Liver (tissue), 9 donors: ENCODE data around the gene LINGO4. TPM values are rescaled to one million over a fixed set of nuclear protein-coding genes. Genes with fewer than 3 reads are reported as not detected.

Experiments used
- DNase-seq: peaks from one replicate; pipeline ENCODE4 v3.0.0-alpha.2; 2017; ENCODE audit warnings: low spot score
- H3K27ac ChIP-seq, 2 donors: one replicate each; pipeline ENCODE4 v1.7.0; 2013; ENCODE audit warnings: inconsistent platforms in 2 of 2, low read length in 2 of 2, control low read depth in 1 of 2, low read depth in 1 of 2, mild to moderate bottlenecking in 1 of 2
- H3K27me3 ChIP-seq, 4 donors: one replicate each; pipeline versions ENCODE4 v1.6.1 to v1.7.0; 2013; ENCODE audit warnings: low read length in 3 of 4, inconsistent platforms in 1 of 4, mild to moderate bottlenecking in 1 of 4, moderate library complexity in 1 of 4; ENCODE audit not compliant: control insufficient read depth in 4 of 4, insufficient read depth in 4 of 4
- H3K36me3 ChIP-seq, 4 donors: one replicate each; pipeline versions ENCODE4 v1.6.1 to v1.7.0; 2013; ENCODE audit warnings: low read length in 3 of 4, mild to moderate bottlenecking in 3 of 4, low read depth in 1 of 4, moderate library complexity in 1 of 4; ENCODE audit not compliant: control insufficient read depth in 4 of 4, insufficient read depth in 3 of 4
- H3K4me1 ChIP-seq, 4 donors: one replicate each; pipeline versions ENCODE4 v1.6.1 to v1.7.0; 2013; ENCODE audit warnings: low read length in 3 of 4, mild to moderate bottlenecking in 3 of 4, moderate library complexity in 1 of 4; ENCODE audit not compliant: control insufficient read depth in 4 of 4, insufficient read depth in 4 of 4
- H3K4me3 ChIP-seq, 3 donors: one replicate each; pipeline versions ENCODE4 v1.6.1 to v1.7.0; 2013; ENCODE audit warnings: low read length in 3 of 3, control low read depth in 1 of 3, low read depth in 1 of 3, mild to moderate bottlenecking in 1 of 3
- H3K9ac ChIP-seq, 2 donors: one replicate each; pipeline ENCODE4 v1.7.0; 2013; ENCODE audit warnings: low read length in 2 of 2, mild to moderate bottlenecking in 2 of 2, moderate library complexity in 2 of 2, control low read depth in 1 of 2, low read depth in 1 of 2
- H3K9me3 ChIP-seq, 4 donors: one replicate each; pipeline versions ENCODE4 v1.6.1 to v1.7.0; 2013; ENCODE audit warnings: low read length in 3 of 4; ENCODE audit not compliant: control insufficient read depth in 4 of 4
- ATF3 ChIP-seq: IDR thresholded peaks from 2 replicates; pipeline ENCODE4 v1.6.1; 2016; ENCODE audit warnings: antibody characterized with exemption
- CTCF ChIP-seq: fragments of 150-350 bp; IDR thresholded peaks from 2 replicates; pipeline ENCODE4 v1.5.1; 2017; ENCODE audit warnings: improper control_type of control experiment, low read depth, low read length; ENCODE audit not compliant: missing input control
- EGR1 ChIP-seq, 2 donors: IDR thresholded peaks; 2 replicates each; pipeline ENCODE4 v1.6.1; 2016 to 2018; ENCODE audit warnings: antibody characterized with exemption in 2 of 2, low read depth in 2 of 2
- FOXA1 ChIP-seq: IDR thresholded peaks from 2 replicates; pipeline ENCODE4 v1.6.1; 2016; ENCODE audit warnings: antibody characterized with exemption
- FOXA2 ChIP-seq: IDR thresholded peaks from 2 replicates; pipeline ENCODE4 v1.6.1; 2016; ENCODE audit warnings: antibody characterized with exemption
- GABPA ChIP-seq, 2 donors: IDR thresholded peaks in 1 of 2; conservative IDR thresholded peaks in 1 of 2; 2 replicates each; pipeline ENCODE4 v1.6.1; 2016; ENCODE audit warnings: antibody characterized with exemption in 2 of 2, mild to moderate bottlenecking in 1 of 2, moderate library complexity in 1 of 2
- HNF4A ChIP-seq, 2 donors: conservative IDR thresholded peaks; 2 replicates each; pipeline ENCODE4 v1.6.1; 2016; ENCODE audit warnings: antibody characterized with exemption in 2 of 2, mild to moderate bottlenecking in 2 of 2
- HNF4G ChIP-seq: IDR thresholded peaks from 2 replicates; pipeline ENCODE4 v1.6.1; 2016; ENCODE audit warnings: antibody characterized with exemption
- JUND ChIP-seq, 2 donors: IDR thresholded peaks; 2 replicates each; pipeline ENCODE4 v1.6.1; 2016; ENCODE audit warnings: antibody characterized with exemption in 2 of 2
- NR2F2 ChIP-seq: IDR thresholded peaks from 2 replicates; pipeline ENCODE4 v1.6.1; 2016; ENCODE audit warnings: antibody characterized with exemption
- RAD21 ChIP-seq, 2 donors: IDR thresholded peaks; 2 replicates each; pipeline ENCODE4 v1.6.1; 2016; ENCODE audit warnings: antibody characterized with exemption in 2 of 2, mild to moderate bottlenecking in 2 of 2
- REST ChIP-seq: IDR thresholded peaks from 2 replicates; pipeline ENCODE4 v1.6.1; 2016; ENCODE audit warnings: antibody characterized with exemption, mild to moderate bottlenecking
- RXRA ChIP-seq, 2 donors: IDR thresholded peaks; 2 replicates each; pipeline ENCODE4 v1.6.1; 2017 to 2018; ENCODE audit warnings: antibody characterized with exemption in 2 of 2, mild to moderate bottlenecking in 1 of 2
- SP1 ChIP-seq: IDR thresholded peaks from 2 replicates; pipeline ENCODE4 v1.6.1; 2018; ENCODE audit warnings: antibody characterized with exemption, mild to moderate bottlenecking
- TAF1 ChIP-seq: conservative IDR thresholded peaks from 2 replicates; pipeline ENCODE4 v1.6.1; 2016; ENCODE audit warnings: antibody characterized with exemption, mild to moderate bottlenecking
- YY1 ChIP-seq: IDR thresholded peaks from 2 replicates; pipeline ENCODE4 v1.6.1; 2016; ENCODE audit warnings: antibody characterized with exemption, mild to moderate bottlenecking
- WGBS: extraction: QIAGEN DNeasy Blood & Tissue Kit; methylation state at CpG from one replicate; pipeline ENCODE4 v1.1.7; 2013; 5-methylcytosine and 5-hydroxymethylcytosine counted together
- polyA plus RNA-seq, 2 donors: library from polyadenylated mRNA; stranded (reverse) in 1 of 2; unstranded in 1 of 2; fragments of 200-250 nt in 1 of 2; fragments of >200 nt in 1 of 2; fragmentation: Nextera tagmentation in 1 of 2; extraction: Ambion mirVana in 1 of 2; gene quantifications; one replicate each; pipeline versions ENCODE4 v1.2.1 to v1.2.3, GENCODE V29; 2013 to 2015
- total RNA-seq, 2 donors: library from RNA; depleted of rRNA; stranded (reverse); fragments of >200 nt; gene quantifications; one replicate each; pipeline ENCODE4 v1.2.3, GENCODE V29; 2014
- TF ChIP-seq, protein P1 (sequence below): IDR thresholded peaks from 2 replicates; pipeline ENCODE4 v1.6.1; 2016; ENCODE audit warnings: antibody characterized with exemption
- TF ChIP-seq, protein P2 (sequence below): IDR thresholded peaks from 2 replicates; pipeline ENCODE4 v1.6.1; 2016; ENCODE audit warnings: antibody characterized with exemption
- donor health status: healthy.
- donor health status: healthy.
- donor health status: healthy.
- donor health status: healthy.
- donor health status: healthy.

Gene LINGO4
- total and polyA plus RNA-seq, 4 donors, result 0.05 to 0.50 (median 0.09) TPM; not detected in 1

GRCh38 chr1:151837197-151837596, 32.0 kb upstream of the LINGO4 start (continued):
- TF ChIP-seq, protein P1, sequence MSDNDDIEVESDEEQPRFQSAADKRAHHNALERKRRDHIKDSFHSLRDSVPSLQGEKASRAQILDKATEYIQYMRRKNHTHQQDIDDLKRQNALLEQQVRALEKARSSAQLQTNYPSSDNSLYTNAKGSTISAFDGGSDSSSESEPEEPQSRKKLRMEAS, result no peak
- TF ChIP-seq CTCF, result no peak

- Histone ChIP-seq H3K27me3 (no peaks in the 10 kb centered on the region), H3K27ac (peak overlapping the region; percentile 76 to 81), H3K4me1 (peaks cover 37 to 78% (median 60%) of the 10 kb centered on the region in 4 donors), H3K9ac (peak overlapping the region in 1 of 2 donors; percentile 42), H3K9me3 (no peaks in the 10 kb centered on the region), H3K36me3 (no peaks in the 10 kb centered on the region), H3K4me3 (no peak overlapping the region)
- no peak for DNase-seq
- TF ChIP-seq JUND (IDR thresholded peaks at IDR 0.05), result no peak
- peak; percentile 51 to 52 for TF ChIP-seq HNF4A (conservative IDR thresholded peaks at IDR 0.05)
- 89% methylated on average over 7 of the region's 7 CpGs for whole genome bisulfite sequencing
These were observed 30.4 kb upstream of the LINGO4 start for GRCh38 chr1:151835596-151835995.

DNA sequence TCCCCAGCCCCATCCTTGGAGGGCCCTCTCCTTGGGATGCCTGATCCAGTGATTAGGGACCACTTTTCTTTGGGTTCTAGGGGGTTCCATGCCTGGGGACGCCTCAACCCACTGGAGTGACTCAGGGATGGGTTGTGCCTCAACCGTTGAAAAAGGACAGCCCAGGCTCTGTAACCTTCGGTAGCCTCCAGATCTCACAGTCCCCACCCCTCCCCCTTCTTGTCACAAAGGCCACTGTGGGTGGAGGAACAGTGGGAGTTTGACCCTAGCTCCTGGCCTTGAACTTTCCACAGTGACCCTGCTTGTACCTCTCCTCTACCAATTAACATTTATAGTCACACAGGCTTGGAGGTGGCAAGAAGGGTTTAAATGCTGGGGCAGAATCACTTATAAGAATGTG, 29.0 kb upstream of the LINGO4 start:
- peak overlapping the region in 1 of 2 donors; percentile 60 for H3K9ac ChIP-seq
- no peak for TF ChIP-seq FOXA2
- TF ChIP-seq NR2F2, result peak; percentile 84
- peak; percentile 95 to 98 for TF ChIP-seq RXRA (IDR thresholded peaks at IDR 0.05)
- TF ChIP-seq SP1, result peak; percentile 91
- peak; percentile 89 for TF ChIP-seq HNF4A (conservative IDR thresholded peaks at IDR 0.05)
- no peak for TF ChIP-seq FOXA1
- TF ChIP-seq RAD21 (IDR thresholded peaks at IDR 0.05), result peak in 1 of 2 donors; percentile 17
- peak; percentile 71 for TF ChIP-seq HNF4G
- TF ChIP-seq, protein P1, result peak; percentile 41
- TF ChIP-seq YY1, result no peak
- TF ChIP-seq TAF1, result no peak
- no peak for TF ChIP-seq ATF3
- no peak for TF ChIP-seq CTCF
- peak; percentile 42 for TF ChIP-seq REST
- TF ChIP-seq GABPA (IDR thresholded peaks at IDR 0.05 in 1 of 2, conservative IDR thresholded peaks at IDR 0.05 in 1 of 2), result no peak
- peak in 1 of 2 donors; percentile 33 for TF ChIP-seq JUND (IDR thresholded peaks at IDR 0.05)
- peak in 1 of 2 donors; percentile 48 for TF ChIP-seq EGR1 (IDR thresholded peaks at IDR 0.05; ENCODE audit: low read depth in 2 of 2)
- TF ChIP-seq, protein P2, sequence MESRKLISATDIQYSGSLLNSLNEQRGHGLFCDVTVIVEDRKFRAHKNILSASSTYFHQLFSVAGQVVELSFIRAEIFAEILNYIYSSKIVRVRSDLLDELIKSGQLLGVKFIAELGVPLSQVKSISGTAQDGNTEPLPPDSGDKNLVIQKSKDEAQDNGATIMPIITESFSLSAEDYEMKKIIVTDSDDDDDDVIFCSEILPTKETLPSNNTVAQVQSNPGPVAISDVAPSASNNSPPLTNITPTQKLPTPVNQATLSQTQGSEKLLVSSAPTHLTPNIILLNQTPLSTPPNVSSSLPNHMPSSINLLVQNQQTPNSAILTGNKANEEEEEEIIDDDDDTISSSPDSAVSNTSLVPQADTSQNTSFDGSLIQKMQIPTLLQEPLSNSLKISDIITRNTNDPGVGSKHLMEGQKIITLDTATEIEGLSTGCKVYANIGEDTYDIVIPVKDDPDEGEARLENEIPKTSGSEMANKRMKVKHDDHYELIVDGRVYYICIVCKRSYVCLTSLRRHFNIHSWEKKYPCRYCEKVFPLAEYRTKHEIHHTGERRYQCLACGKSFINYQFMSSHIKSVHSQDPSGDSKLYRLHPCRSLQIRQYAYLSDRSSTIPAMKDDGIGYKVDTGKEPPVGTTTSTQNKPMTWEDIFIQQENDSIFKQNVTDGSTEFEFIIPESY, result peak; percentile 25
- H3K27me3 ChIP-seq, result no peaks in the 10 kb centered on the region
- no peaks in the 10 kb centered on the region for H3K9me3 ChIP-seq
- WGBS, result 24% methylated on average over 3 of the region's 3 CpGs
- DNase-seq, result no peak
- no peaks in the 10 kb centered on the region for H3K36me3 ChIP-seq
- H3K4me3 ChIP-seq, result peak overlapping the region in 1 of 3 donors; percentile 35
- peak overlapping the region; percentile 76 to 81 for H3K27ac ChIP-seq
- peaks cover 40 to 80% (median 70%) of the 10 kb centered on the region in 4 donors for H3K4me1 ChIP-seq
